ENCODE measurements around the gene STAT5B.

STAT5B gene

GRCh38 chr17:42174126-42174783 is 101.9 kb downstream of the STAT5B start:
- no peak for DNase-seq

- DNase-seq: no peak
Observed at GRCh38 chr17:42171831-42172230, 104.4 kb downstream of the STAT5B start.

GRCh38 chr17:42169351-42169750 is 106.8 kb downstream of the STAT5B start:
- DNase-seq: no peak

- DNase-seq: no peak
Observed at GRCh38 chr17:42167807-42168206, 108.4 kb downstream of the STAT5B start.

GRCh38 chr17:42166196-42166763 is 109.9 kb downstream of the STAT5B start:
- no peak for DNase-seq

- DNase-seq: no peak
Observed at GRCh38 chr17:42165751-42166150, 110.4 kb downstream of the STAT5B start.

GRCh38 chr17:42163696-42164407 is 112.3 kb downstream of the STAT5B start:
- no peak for DNase-seq

GRCh38 chr17:42163113-42163512 is 113.1 kb downstream of the STAT5B start:
- peak in 1 of 2 experiments; percentile 29 for DNase-seq

- no peak for DNase-seq
Observed at GRCh38 chr17:42160531-42160910, 115.7 kb downstream of the STAT5B start.

- no peak for DNase-seq
Observed at GRCh38 chr17:42159796-42160530, 116.2 kb downstream of the STAT5B start.

- DNase-seq: no peak
Observed at GRCh38 chr17:42155614-42156045, 120.6 kb downstream of the STAT5B start.

GRCh38 chr17:42153919-42154742 is 122.1 kb downstream of the STAT5B start:
- DNase-seq: no peak
